ENCODE results near the gene CAPG. TPM values are rescaled to one million over a fixed set of nuclear protein-coding genes. Genes with fewer than 3 reads are reported as not detected.
"Not testable (repeated sequence)": the region's sequence is repeated elsewhere in the genome, so short reads cannot be mapped to it uniquely, and the experiment has no call there.

CAPG gene
- total RNA-seq, 1 experiment from 2014 or later, result 0.63 TPM

DNA sequence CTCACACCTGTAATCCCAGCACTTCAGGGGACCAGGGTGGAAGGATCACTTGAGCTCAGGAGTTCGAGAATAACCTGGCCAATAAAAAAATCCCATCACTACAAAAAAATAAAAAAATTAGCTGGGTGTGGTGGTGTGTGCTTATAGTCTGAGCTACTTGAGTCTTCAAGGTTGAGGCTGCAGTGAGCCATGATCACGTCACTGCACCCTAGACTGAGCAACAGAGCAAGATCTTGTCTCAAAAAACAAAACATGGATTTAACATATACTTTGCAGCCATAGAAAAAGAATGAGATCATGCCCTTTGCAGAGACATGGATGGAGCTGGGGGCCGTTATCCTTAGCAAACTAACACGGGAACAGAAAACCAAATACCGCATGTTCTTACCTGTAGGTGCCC lies 30.6 kb upstream of the CAPG start:
- Histone ChIP-seq H3K27me3 (ENCODE audit: low read length) (no peaks in the 10 kb centered on the region), H3K9me2 (replicated peaks; ENCODE audit: insufficient read depth, low read length) (no peaks in the 10 kb centered on the region), H3K9ac (ENCODE audit: low read length) (no peak overlapping the region), H3K9me3 (ENCODE audit: low read length) (no peaks in the 10 kb centered on the region), H2AFZ (ENCODE audit: low read length) (no peak overlapping the region), H3K79me2 (ENCODE audit: low read length) (no peaks in the 10 kb centered on the region), H4K20me1 (ENCODE audit: insufficient read depth, low read depth, low read length) (no peaks in the 10 kb centered on the region), H3K4me1 (ENCODE audit: low read length) (peaks cover 32% of the 10 kb centered on the region), H3K4me3 (ENCODE audit: low read length) (no peak overlapping the region), H3K4me2 (ENCODE audit: low read depth, low read length, poor library complexity, severe bottlenecking) (no peak overlapping the region), H3K36me3 (ENCODE audit: insufficient read depth, low read length) (no peaks in the 10 kb centered on the region), H3K27ac (ENCODE audit: low read length) (no peak overlapping the region)
- no peak for DNase-seq

DNA sequence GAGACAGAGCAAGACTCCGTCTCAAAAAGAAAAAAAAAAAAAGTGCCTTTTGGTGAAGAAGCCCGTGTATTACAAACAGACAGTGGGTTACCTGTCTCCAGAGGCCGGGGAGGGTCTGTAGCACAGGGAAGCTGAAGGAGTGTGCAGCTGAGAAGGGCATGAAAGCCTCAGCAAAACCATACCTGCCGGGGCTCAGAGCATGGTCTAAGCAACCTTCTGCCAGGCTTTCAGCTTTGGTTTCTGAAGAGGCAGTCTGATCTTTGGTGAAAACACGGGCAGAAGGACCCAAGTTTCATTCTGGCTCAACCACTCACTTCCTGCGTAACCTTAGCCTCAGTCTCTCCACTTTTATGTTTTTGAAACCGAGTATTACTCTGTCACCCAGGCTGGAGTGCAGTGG lies 29.8 kb upstream of the CAPG start:
- Histone ChIP-seq H3K27me3 (ENCODE audit: low read length) (no peaks in the 10 kb centered on the region), H3K4me2 (ENCODE audit: low read depth, low read length, poor library complexity, severe bottlenecking) (no peak overlapping the region), H3K4me1 (ENCODE audit: low read length) (peaks cover 40% of the 10 kb centered on the region), H2AFZ (ENCODE audit: low read length) (no peak overlapping the region), H3K9me3 (ENCODE audit: low read length) (no peaks in the 10 kb centered on the region), H3K4me3 (ENCODE audit: low read length) (no peak overlapping the region), H3K9ac (ENCODE audit: low read length) (no peak overlapping the region), H3K9me2 (replicated peaks; ENCODE audit: insufficient read depth, low read length) (no peaks in the 10 kb centered on the region), H3K27ac (ENCODE audit: low read length) (no peak overlapping the region), H3K79me2 (ENCODE audit: low read length) (no peaks in the 10 kb centered on the region), H4K20me1 (ENCODE audit: insufficient read depth, low read depth, low read length) (no peaks in the 10 kb centered on the region), H3K36me3 (ENCODE audit: insufficient read depth, low read length) (no peaks in the 10 kb centered on the region)
- DNase-seq, result no peak

DNA sequence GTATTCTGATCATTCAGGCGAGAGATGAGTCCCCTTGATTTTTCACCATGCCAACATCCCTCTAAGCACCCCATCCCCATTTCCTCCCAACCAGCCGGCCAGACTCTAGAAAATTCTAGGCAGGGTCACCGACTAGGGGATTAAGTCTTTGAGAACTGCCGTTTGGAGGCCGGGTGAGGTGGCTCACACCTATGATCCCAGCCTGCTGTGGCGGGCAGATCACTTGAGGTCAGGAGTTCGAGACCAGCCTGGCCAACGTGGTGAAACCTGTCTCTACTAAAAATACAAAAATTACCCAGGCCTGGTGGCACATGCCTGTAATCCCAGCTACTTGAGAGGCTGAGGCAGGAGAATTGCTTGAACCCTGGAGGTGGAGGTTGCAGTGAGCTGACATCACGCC lies 29.4 kb upstream of the CAPG start:
- not testable (repeated sequence) for DNase-seq; H3K9ac ChIP-seq (ENCODE audit: low read length); H3K9me3 ChIP-seq (ENCODE audit: low read length); H3K36me3 ChIP-seq (ENCODE audit: insufficient read depth, low read length); H3K9me2 ChIP-seq (replicated peaks; ENCODE audit: insufficient read depth, low read length); H2AFZ ChIP-seq (ENCODE audit: low read length); H3K4me2 ChIP-seq (ENCODE audit: low read depth, low read length, poor library complexity, severe bottlenecking); H3K79me2 ChIP-seq (ENCODE audit: low read length); H3K27me3 ChIP-seq (ENCODE audit: low read length); H4K20me1 ChIP-seq (ENCODE audit: insufficient read depth, low read depth, low read length); H3K27ac ChIP-seq (ENCODE audit: low read length); H3K4me3 ChIP-seq (ENCODE audit: low read length)
- H3K4me1 ChIP-seq (ENCODE audit: low read length), result peaks cover 40% of the 10 kb centered on the region

DNA sequence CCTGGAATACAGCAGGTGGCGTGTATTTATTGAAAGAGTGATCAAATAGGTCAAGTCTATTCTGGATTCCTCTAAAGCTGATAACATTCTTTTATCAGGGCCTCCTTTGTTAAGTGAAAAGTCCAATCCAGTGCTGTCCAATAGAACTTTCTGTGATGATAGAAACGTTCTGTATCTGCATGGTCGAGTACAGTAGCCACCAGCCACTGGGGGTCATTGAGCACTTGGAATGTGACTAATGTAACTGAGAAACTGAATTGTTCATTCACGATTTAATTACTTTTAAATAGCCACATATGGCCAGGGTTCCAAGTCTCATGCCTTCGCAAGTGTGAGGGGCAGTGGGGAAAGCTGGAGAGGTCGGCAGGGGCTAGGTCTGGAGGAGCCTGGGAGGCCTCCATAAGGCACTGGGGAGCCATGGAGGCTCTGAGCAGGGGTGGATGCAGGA lies 28.9 kb upstream of the CAPG start:
- Histone ChIP-seq H2AFZ (ENCODE audit: low read length) (no peak overlapping the region), H3K9me2 (replicated peaks; ENCODE audit: insufficient read depth, low read length) (no peaks in the 10 kb centered on the region), H4K20me1 (ENCODE audit: insufficient read depth, low read depth, low read length) (no peaks in the 10 kb centered on the region), H3K27me3 (ENCODE audit: low read length) (no peaks in the 10 kb centered on the region), H3K27ac (ENCODE audit: low read length) (no peak overlapping the region), H3K4me1 (ENCODE audit: low read length) (peaks cover 40% of the 10 kb centered on the region), H3K36me3 (ENCODE audit: insufficient read depth, low read length) (no peaks in the 10 kb centered on the region), H3K4me3 (ENCODE audit: low read length) (peak overlapping the region; percentile 72; the same call in 1 of the 2 replicates), H3K9ac (ENCODE audit: low read length) (peak overlapping the region; percentile 85), H3K9me3 (ENCODE audit: low read length) (no peaks in the 10 kb centered on the region), H3K4me2 (ENCODE audit: low read depth, low read length, poor library complexity, severe bottlenecking) (peak overlapping the region; percentile 78), H3K79me2 (ENCODE audit: low read length) (no peaks in the 10 kb centered on the region)
- DNase-seq, result no peak

DNA sequence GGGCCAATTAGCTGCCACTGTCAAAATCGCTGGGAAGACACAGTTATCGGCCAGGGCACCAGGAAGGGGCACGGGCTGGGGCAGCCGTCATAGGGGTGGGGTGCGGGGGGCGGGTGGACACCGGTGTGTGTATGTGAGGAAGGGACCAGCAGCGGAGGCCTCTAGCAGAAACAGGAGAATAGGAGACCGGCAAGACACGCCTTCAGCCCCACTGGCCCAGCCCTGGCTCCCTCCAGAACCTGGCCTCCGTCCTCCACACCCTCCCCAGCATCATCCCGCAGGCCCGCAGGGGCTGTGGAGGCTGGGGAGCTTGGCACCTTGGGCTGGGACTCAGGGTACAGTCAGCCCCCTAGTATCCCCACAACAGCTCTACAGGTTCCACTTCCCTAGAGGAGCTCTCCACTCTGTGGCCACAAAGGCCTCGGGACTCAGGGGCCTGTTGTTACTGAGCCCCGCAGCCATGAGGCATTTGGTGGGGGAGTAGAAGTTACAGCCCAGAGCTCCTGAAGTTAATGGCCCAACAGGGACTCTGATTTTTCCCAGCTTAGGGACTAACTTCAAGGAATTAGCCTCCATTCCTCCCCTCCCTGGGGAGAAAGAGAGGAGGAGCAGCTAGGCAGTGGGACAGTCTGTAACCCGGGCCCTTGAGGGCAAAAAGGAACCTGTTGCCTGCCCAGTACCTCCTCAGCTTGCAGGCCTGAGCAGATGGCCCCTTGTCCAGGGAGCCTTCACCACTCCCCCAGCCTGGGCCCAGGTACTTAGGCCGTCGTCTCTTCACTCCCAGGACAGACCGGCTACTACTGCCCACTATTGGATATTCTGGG lies 28.2 kb upstream of the CAPG start:
- no peaks in the 10 kb centered on the region for H3K27me3 ChIP-seq (ENCODE audit: low read length)
- H3K9ac ChIP-seq (ENCODE audit: low read length), result peak overlapping the region; percentile 85
- no peaks in the 10 kb centered on the region for H3K36me3 ChIP-seq (ENCODE audit: insufficient read depth, low read length)
- DNase-seq, result peak; percentile 63
- peak overlapping the region; percentile 72 for H3K4me3 ChIP-seq (ENCODE audit: low read length)
- peak overlapping the region; percentile 78 for H3K4me2 ChIP-seq (ENCODE audit: low read depth, low read length, poor library complexity, severe bottlenecking)
- no peaks in the 10 kb centered on the region for H3K79me2 ChIP-seq (ENCODE audit: low read length)
- no peaks in the 10 kb centered on the region for H4K20me1 ChIP-seq (ENCODE audit: insufficient read depth, low read depth, low read length)
- no peaks in the 10 kb centered on the region for H3K9me3 ChIP-seq (ENCODE audit: low read length)
- peak overlapping the region; percentile 57; the same call in 1 of the 2 replicates for H3K27ac ChIP-seq (ENCODE audit: low read length)
- H3K9me2 ChIP-seq (replicated peaks; ENCODE audit: insufficient read depth, low read length), result no peaks in the 10 kb centered on the region
- peak overlapping the region; percentile 68 for H2AFZ ChIP-seq (ENCODE audit: low read length)
- H3K4me1 ChIP-seq (ENCODE audit: low read length), result peaks cover 40% of the 10 kb centered on the region

DNA sequence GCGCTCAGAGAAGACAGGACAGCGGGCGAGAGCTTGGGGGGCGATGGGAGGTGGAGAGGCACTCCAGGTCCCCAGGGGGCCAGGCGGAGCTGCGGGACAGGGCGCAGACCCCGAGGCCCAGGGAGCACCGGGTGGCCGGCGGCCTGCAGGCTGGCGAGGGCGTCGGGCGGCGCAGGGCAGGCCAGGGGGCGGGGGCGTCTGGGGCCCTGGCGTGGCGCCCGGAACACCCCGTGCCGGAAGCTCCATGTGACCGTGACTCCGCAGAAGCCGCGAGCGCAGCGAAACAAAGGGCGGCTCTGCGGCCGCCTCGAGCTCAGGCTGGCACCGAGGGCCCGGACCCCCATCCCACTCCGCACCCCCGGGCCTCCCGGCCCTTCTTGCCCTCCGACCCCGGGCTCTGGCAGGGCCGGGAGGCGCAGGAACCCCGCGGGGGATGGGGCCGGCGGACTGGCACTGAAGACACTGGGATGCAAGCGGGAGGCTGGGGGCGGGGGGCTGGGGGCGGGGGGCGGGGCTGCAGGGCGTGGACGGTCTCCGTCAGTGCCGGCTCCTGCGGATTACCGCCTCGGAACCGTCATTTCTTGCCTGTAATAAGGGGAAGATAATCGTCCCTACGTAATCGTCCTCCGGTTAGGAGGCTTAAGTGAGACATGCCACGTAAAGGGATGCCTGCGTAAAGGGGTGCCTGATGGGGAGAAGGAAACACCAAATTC lies 27.5 kb upstream of the CAPG start:
- peak overlapping the region; percentile 72 for H3K4me3 ChIP-seq (ENCODE audit: low read length)
- DNase-seq, result peak; percentile 95
- no peaks in the 10 kb centered on the region for H3K36me3 ChIP-seq (ENCODE audit: insufficient read depth, low read length)
- no peaks in the 10 kb centered on the region for H3K27me3 ChIP-seq (ENCODE audit: low read length)
- H2AFZ ChIP-seq (ENCODE audit: low read length), result peak overlapping the region; percentile 68; the same call in 1 of the 2 replicates
- peak overlapping the region; percentile 78 for H3K4me2 ChIP-seq (ENCODE audit: low read depth, low read length, poor library complexity, severe bottlenecking)
- H3K4me1 ChIP-seq (ENCODE audit: low read length), result peaks cover 40% of the 10 kb centered on the region
- no peaks in the 10 kb centered on the region for H3K9me3 ChIP-seq (ENCODE audit: low read length)
- H4K20me1 ChIP-seq (ENCODE audit: insufficient read depth, low read depth, low read length), result no peaks in the 10 kb centered on the region
- no peaks in the 10 kb centered on the region for H3K79me2 ChIP-seq (ENCODE audit: low read length)
- H3K9ac ChIP-seq (ENCODE audit: low read length), result peak overlapping the region; percentile 85
- H3K27ac ChIP-seq (ENCODE audit: low read length), result peak overlapping the region; percentile 57
- H3K9me2 ChIP-seq (replicated peaks; ENCODE audit: insufficient read depth, low read length), result no peaks in the 10 kb centered on the region

DNA sequence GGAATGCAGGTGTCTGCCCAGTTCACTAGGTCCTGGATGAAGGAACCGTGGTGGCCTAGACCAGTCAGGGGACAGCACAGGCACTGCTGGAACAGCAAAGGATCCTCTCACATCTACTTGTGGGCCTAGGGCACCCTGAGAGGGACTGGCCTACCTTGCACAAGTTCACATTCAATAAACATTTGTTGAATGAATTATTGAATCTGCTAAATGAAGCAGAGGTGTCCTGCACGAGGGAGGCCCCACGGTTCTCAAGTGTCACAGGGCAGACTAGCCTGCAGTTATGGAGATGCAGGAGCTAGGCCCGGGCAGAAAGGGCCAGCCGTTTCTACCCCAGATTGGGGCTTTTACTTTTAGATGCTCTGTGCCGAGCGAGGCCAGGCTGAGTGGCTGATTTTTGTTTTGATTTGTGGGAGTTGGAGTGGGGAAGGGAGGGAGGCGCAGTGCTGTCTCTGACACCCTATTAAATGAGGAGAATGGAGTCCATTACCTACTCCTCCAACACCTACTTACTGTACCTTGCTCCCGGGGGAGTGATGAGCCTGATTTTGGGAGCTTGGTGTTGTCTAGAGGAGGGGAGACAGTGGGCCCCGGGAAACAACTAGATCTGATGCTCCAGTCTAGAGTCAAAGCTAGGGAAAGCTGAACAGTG lies 26.8 kb upstream of the CAPG start:
- peak overlapping the region; percentile 47 for H3K27ac ChIP-seq (ENCODE audit: low read length)
- peak overlapping the region; percentile 78 for H3K4me2 ChIP-seq (ENCODE audit: low read depth, low read length, poor library complexity, severe bottlenecking)
- no peaks in the 10 kb centered on the region for H3K27me3 ChIP-seq (ENCODE audit: low read length)
- peak; percentile 59 for DNase-seq
- no peaks in the 10 kb centered on the region for H3K36me3 ChIP-seq (ENCODE audit: insufficient read depth, low read length)
- peak overlapping the region; percentile 85 for H3K9ac ChIP-seq (ENCODE audit: low read length)
- no peaks in the 10 kb centered on the region for H3K9me3 ChIP-seq (ENCODE audit: low read length)
- H3K4me3 ChIP-seq (ENCODE audit: low read length), result peak overlapping the region; percentile 72
- H2AFZ ChIP-seq (ENCODE audit: low read length), result peak overlapping the region; percentile 66; the same call in 1 of the 2 replicates
- peaks cover 42% of the 10 kb centered on the region for H3K4me1 ChIP-seq (ENCODE audit: low read length)
- H4K20me1 ChIP-seq (ENCODE audit: insufficient read depth, low read depth, low read length), result no peaks in the 10 kb centered on the region
- H3K79me2 ChIP-seq (ENCODE audit: low read length), result no peaks in the 10 kb centered on the region
- no peaks in the 10 kb centered on the region for H3K9me2 ChIP-seq (replicated peaks; ENCODE audit: insufficient read depth, low read length)
